ENCODE data around the gene SPIRE1. TPM values are rescaled to one million over a fixed set of nuclear protein-coding genes. Genes with fewer than 3 reads are reported as not detected.

Gene SPIRE1
- total RNA-seq, 1 experiment from 2014 or later: 15.2 TPM

DNA sequence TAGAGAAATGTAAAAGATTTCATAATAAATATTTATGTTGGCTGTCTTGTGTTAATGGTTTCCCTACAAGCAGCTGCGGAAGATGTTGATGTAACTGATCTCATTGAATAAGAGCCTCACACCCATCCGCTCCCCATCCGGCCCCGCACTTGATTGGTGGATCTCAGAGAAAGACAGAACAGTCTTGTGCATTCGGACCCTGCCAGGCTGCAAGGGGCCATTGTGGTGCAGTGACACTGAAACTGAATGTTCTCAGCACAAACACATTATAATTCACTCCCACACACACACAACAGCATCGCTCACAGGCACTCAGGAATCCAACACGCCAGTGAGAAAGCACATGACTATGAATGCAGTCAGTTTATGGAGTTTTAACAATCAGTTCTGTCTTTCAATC lies 202.4 kb downstream of the SPIRE1 start:
- Histone ChIP-seq H3K4me1 (no peaks in the 10 kb centered on the region), H3K36me3 (no peaks in the 10 kb centered on the region), H3K27me3 (no peaks in the 10 kb centered on the region), H3K9me3 (replicated peaks) (no peaks in the 10 kb centered on the region), H3K27ac (no peak overlapping the region), H3K4me3 (no peak overlapping the region)
- no peak for DNase-seq

DNA sequence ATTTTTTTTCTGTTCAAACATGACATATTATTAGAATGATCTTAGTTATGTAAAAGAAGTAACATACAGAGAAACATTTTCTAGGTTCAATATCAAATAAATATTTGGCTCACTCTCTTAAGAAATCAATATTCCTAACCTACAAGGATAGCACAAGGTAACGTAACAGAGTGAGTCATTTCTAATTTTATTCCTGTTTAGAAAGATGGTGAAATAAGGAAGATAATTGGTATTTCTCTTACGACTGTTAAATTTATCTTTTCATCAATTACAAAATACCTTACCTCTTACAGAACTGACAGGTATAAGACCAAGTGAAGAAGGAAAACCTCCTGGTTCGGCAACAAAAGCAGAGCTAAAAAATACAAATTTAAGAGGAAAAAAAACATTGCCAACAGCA lies 205.1 kb downstream of the SPIRE1 start:
- Histone ChIP-seq H3K4me1 (no peaks in the 10 kb centered on the region), H3K9me3 (replicated peaks) (no peaks in the 10 kb centered on the region), H3K4me3 (no peak overlapping the region), H3K27ac (no peak overlapping the region), H3K27me3 (no peaks in the 10 kb centered on the region), H3K36me3 (no peaks in the 10 kb centered on the region)
- DNase-seq: no peak

DNA sequence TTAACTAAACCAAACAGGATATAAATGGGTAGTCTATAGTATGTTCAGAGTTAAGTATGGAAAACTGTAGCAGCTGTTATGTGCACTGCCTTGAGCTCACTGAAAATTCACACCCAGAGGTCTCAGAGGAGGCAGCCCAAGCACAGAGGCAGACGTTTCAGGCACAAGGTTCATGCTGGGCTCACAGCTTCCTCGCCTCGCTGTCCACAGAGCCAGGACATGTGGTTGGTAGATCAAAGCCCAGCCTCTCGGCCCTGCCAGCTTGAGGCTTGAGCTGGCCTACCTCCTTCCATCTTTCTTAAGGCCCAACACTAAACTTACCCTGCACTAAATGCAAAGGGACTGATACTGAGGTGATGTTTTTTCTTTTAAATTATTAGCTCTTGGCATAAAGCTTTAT lies 206.5 kb downstream of the SPIRE1 start:
- no peak overlapping the region for H3K4me3 ChIP-seq
- no peaks in the 10 kb centered on the region for H3K27me3 ChIP-seq
- H3K9me3 ChIP-seq (replicated peaks): no peaks in the 10 kb centered on the region
- no peak for DNase-seq
- H3K36me3 ChIP-seq: no peaks in the 10 kb centered on the region
- no peaks in the 10 kb centered on the region for H3K4me1 ChIP-seq
- no peak overlapping the region for H3K27ac ChIP-seq

DNA sequence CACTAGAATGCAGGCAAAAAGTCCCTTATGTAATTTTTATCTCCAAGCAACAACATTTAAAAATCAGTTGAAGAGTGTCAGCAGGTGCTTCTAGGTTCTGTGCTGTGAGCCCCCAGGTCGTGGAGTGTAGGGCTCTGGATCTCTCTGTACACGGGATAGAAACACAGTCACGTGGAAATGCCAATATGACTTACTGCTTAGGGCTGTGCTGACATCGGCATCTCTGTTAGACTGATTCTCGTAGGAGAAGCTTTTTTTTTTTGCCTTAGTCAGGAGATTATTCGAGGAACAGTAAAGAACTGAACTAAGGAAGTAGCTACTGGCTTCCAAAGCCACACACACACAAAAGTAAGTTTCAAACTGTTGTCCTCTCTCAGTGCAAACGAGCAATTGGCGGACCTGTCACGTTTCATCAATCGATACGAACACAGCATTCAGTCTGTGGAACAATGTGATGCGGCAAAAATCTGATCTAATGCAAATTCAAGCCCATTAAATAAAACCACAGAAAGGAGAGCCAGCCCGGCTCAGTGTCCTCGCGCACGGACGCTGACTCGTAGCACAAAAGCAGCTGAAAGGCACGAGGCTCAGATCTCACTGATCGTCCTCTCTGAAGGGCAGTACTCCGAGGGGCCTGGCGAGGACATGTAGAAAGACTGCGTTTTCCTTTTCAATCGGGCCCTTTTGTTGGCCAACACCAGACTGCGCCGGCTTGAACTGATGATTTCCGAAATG lies 208.7 kb downstream of the SPIRE1 start:
- no peaks in the 10 kb centered on the region; the same call in 1 of the 2 replicates for H3K36me3 ChIP-seq
- no peaks in the 10 kb centered on the region for H3K9me3 ChIP-seq (replicated peaks)
- H3K27ac ChIP-seq: no peak overlapping the region
- H3K4me3 ChIP-seq: no peak overlapping the region
- no peaks in the 10 kb centered on the region for H3K27me3 ChIP-seq
- DNase-seq: no peak
- no peaks in the 10 kb centered on the region for H3K4me1 ChIP-seq

DNA sequence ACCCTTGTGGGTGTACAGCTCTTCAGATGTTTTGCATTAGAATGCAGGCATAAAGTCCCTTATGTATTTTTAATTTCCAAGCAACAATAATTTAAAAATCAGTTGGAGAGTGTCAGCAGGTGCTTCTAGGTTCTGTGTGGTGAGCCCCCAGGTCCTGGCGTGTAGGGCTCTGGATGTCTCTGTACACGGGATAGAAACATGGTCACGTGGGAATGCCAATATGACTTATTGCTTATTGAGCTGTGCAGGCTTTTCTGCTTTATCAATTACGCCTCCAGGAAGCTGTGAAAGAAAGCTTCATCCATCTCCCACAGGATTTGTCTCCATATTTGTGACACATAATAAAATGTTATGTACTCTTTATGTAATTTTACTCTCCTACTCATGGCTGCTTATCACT lies 212.4 kb downstream of the SPIRE1 start:
- H3K27ac ChIP-seq: no peak overlapping the region
- no peaks in the 10 kb centered on the region for H3K9me3 ChIP-seq (replicated peaks)
- H3K27me3 ChIP-seq: no peaks in the 10 kb centered on the region
- H3K4me1 ChIP-seq: no peaks in the 10 kb centered on the region
- no peak overlapping the region for H3K4me3 ChIP-seq
- H3K36me3 ChIP-seq: no peaks in the 10 kb centered on the region; the same call in 1 of the 2 replicates
- no peak for DNase-seq

DNA sequence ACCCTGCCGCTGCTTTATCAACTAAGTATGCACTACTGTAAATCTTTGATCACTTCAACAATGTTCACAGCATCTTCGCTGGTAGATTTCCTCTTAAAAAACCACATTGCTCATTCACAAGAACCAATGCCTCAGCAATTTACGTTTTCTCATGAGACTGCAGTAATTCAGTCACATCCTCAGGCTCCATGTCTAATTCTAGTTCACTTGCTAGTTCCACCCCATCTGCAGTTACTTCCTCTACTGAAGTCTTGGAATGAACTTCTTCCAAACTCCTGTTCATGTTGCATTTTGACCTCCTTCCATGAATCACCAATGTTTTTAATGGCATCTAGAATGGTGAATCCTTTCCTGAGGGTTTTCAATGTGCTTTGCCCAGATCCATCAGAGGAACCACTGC lies 214.4 kb downstream of the SPIRE1 start:
- Histone ChIP-seq H3K36me3 (no peaks in the 10 kb centered on the region; the same call in 1 of the 2 replicates), H3K27ac (no peak overlapping the region), H3K9me3 (replicated peaks) (no peaks in the 10 kb centered on the region), H3K4me3 (no peak overlapping the region), H3K27me3 (no peaks in the 10 kb centered on the region), H3K4me1 (no peaks in the 10 kb centered on the region)
- no peak for DNase-seq

DNA sequence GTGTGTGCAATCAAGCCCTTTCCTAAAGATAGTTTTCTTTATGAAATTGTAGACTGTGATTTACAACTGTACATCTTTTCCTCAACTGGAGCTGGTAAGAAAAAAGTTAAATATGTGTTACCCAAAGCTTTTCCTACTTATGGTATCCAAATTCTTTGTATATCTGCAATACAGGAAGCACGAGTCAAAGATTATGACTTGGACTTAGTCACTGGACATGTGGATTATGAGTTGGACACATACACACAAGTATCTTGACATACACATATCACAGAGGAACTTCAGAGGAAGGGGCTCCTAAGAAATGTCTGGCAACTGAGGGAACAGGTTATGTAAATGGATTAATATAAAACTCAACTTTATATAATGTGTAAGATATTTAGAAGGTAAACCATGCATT lies 215.0 kb downstream of the SPIRE1 start:
- DNase-seq: no peak
- Histone ChIP-seq H3K27me3 (no peaks in the 10 kb centered on the region), H3K9me3 (replicated peaks) (no peaks in the 10 kb centered on the region), H3K4me1 (no peaks in the 10 kb centered on the region), H3K4me3 (no peak overlapping the region), H3K27ac (no peak overlapping the region), H3K36me3 (no peaks in the 10 kb centered on the region; the same call in 1 of the 2 replicates)

DNA sequence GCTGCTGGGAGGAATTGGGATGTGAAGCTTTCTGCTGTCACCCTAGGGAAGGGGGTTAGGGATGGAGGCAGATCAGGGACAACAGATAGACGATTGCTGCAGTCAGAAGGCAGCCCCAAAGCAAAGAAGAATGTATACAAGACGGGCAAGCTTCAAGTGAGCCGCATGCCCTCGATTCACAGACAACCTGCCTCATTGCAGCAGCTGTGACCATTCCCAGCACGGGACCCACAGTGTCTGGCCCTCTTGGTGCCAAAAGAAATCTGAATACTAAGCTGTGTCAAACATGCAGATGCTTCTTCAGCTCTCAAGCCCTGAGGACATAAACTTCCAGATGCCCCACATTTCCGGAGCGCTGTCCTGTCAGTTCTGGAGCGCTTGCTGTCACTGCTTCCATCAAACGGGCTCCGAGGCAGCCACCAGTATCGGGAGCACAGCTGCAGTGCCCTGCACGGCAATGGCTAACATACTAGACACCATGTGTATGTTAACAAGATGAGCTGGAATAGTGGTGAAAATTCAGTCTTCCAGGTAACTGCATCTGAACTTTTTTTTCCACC lies 216.4 kb downstream of the SPIRE1 start:
- Histone ChIP-seq H3K27ac (no peak overlapping the region), H3K27me3 (no peaks in the 10 kb centered on the region), H3K4me3 (no peak overlapping the region), H3K36me3 (no peaks in the 10 kb centered on the region; the same call in 1 of the 2 replicates), H3K9me3 (replicated peaks) (no peaks in the 10 kb centered on the region), H3K4me1 (no peaks in the 10 kb centered on the region)
- no peak for DNase-seq

DNA sequence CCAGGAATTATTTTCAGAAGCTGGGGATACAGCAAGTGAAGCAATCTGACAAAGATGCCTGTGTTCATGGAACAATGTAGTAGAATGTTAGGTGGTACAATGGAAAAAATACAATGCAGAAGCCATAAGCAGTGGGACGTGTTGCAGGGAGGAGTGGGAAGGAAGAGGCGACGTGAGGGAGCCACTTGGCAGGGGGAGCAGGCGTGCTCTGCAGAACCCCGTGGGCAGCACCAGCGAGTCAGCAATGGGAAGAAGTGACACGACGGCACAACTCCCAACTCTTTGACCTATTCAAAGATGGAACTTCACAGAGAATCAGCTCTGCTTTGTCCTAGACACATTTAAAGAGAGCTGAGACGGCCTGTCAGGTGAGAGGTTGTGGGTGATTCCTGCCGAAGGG lies 219.7 kb downstream of the SPIRE1 start:
- H3K4me3 ChIP-seq: no peak overlapping the region
- no peaks in the 10 kb centered on the region for H3K4me1 ChIP-seq
- no peaks in the 10 kb centered on the region for H3K27me3 ChIP-seq
- H3K27ac ChIP-seq: no peak overlapping the region
- H3K36me3 ChIP-seq: no peaks in the 10 kb centered on the region
- H3K9me3 ChIP-seq (replicated peaks): no peaks in the 10 kb centered on the region
- no peak for DNase-seq

DNA sequence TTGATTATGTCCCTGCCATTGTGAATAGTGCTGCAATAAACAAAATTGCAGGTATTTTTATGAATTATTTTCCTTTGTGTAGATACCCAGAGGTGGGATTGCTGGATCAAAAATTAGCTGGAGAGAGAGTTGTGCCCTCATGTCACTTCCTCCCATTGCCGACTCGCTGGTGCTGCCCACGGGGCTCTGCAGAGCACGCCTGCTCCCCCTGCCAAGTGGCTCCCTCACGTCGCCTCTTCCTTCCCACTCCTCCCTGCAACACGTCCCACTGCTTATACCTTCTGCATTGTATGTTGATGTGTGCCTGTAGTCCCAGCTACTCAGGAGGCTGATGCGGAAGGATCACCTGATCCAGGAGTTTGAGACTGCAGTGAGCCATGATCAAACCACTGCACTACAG lies 222.0 kb downstream of the SPIRE1 start:
- H3K4me3 ChIP-seq: no peak overlapping the region
- H3K4me1 ChIP-seq: no peaks in the 10 kb centered on the region
- DNase-seq: no peak
- no peak overlapping the region for H3K27ac ChIP-seq
- H3K9me3 ChIP-seq (replicated peaks): no peaks in the 10 kb centered on the region
- H3K27me3 ChIP-seq: no peaks in the 10 kb centered on the region
- H3K36me3 ChIP-seq: no peaks in the 10 kb centered on the region

DNA sequence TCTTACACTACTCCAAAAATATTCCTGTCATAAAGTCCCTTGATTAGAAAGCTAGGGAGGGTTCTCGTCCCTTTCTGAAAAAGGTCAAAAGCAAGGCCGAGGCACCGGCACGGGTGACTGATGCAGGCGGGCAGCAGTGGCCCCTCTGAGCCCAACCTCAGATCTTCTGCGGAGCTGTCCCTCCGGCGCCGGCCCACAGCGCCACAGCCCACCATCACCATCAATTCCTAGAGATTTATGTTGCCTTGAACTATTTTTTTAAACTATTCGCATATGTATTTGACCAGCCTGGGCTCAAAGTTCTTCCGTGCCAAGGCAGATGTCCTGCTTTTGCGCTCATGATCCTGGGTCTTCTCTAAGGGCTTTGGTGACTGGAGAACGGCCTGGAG lies 223.4 kb downstream of the SPIRE1 start:
- no peaks in the 10 kb centered on the region for H3K4me1 ChIP-seq
- no peak for DNase-seq
- no peaks in the 10 kb centered on the region for H3K27me3 ChIP-seq
- H3K27ac ChIP-seq: no peak overlapping the region
- no peaks in the 10 kb centered on the region for H3K36me3 ChIP-seq
- H3K9me3 ChIP-seq (replicated peaks): no peaks in the 10 kb centered on the region
- no peak overlapping the region for H3K4me3 ChIP-seq

DNA sequence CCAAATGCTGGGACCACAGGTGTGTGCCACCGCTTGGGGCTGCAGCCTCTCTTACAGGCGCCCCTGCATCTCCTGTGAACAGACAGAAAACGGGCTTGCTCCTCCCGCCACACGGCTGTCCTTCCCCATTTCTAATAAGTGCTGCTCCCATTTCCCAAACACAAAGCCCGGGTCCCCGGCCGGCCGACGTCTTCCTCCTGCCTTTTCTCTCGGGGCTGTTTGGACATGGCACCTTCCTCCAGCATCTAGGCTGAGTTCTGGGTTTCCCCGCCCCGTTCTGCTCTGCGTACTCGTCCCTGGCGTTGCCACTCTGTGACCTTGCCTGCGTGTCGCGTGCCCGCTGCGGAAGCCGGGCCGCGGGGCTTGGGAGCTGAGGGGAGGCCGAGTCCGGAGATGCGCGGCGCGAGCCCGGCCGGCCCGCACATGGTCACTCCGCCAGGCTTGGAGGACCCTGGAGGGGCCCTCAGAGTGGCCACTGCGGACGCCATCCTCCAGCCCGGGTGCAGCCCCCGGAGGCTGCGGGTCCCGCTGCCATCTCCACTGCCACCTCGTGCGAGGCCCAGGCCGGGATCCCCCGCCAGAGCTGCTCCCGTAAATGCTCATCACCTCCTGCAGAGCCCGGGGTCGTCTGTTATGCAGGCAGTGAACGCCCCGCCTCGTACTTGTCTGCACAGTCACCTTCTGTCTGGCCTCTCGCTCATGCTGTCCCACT lies 223.9 kb downstream of the SPIRE1 start:
- Histone ChIP-seq H3K4me1 (no peaks in the 10 kb centered on the region), H3K4me3 (no peak overlapping the region), H3K9me3 (replicated peaks) (no peaks in the 10 kb centered on the region), H3K27me3 (no peaks in the 10 kb centered on the region), H3K27ac (no peak overlapping the region), H3K36me3 (no peaks in the 10 kb centered on the region)
- DNase-seq: no peak

DNA sequence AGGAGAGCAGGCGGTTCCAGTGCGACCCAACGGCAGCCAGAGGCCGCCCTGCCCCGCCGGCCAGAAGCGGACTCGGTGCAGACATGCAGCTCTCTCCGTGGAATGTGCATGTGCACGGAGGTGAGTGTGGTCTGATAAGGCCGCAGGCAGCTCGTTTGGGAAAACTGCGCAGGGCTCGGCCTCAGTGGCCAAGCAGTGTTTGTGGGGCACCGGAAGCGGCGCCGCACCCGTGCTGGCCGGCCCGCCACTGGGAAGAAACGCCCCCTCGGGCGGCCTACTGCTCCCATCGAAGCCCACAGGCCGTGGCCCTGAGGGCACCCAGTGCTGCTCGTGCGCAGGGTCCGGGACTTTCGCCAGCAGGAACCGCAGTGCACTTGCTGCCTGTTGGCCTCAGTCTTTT lies 225.0 kb downstream of the SPIRE1 start:
- no peak for DNase-seq
- H3K27me3 ChIP-seq: no peaks in the 10 kb centered on the region
- H3K36me3 ChIP-seq: no peaks in the 10 kb centered on the region
- H3K4me3 ChIP-seq: no peak overlapping the region
- no peaks in the 10 kb centered on the region for H3K4me1 ChIP-seq
- H3K27ac ChIP-seq: no peak overlapping the region
- H3K9me3 ChIP-seq (replicated peaks): no peaks in the 10 kb centered on the region

DNA sequence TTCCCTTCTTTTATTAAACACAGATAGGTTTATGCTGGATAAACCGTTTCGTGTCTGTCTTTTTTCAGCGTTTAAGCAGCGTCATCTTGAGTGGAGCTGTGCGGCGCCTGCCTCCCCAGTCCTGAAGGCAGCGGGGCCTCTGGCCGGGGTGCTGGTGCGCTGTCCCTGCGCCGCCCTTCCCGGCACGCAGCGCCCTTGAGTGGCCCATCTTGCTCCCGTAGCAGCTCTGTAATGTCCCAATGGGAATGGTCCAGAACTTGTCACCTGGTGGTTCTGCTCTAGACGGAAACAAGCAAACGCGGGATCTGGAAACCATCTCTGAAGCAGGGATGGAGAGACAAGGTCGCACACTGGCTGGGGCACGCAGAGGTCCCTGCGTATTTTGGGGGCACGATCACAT lies 225.7 kb downstream of the SPIRE1 start:
- no peaks in the 10 kb centered on the region for H3K4me1 ChIP-seq
- H3K36me3 ChIP-seq: peaks cover 2% of the 10 kb centered on the region; the same call in 1 of the 2 replicates
- no peak for DNase-seq
- no peaks in the 10 kb centered on the region for H3K27me3 ChIP-seq
- H3K4me3 ChIP-seq: no peak overlapping the region
- no peak overlapping the region for H3K27ac ChIP-seq
- H3K9me3 ChIP-seq (replicated peaks): no peaks in the 10 kb centered on the region

DNA sequence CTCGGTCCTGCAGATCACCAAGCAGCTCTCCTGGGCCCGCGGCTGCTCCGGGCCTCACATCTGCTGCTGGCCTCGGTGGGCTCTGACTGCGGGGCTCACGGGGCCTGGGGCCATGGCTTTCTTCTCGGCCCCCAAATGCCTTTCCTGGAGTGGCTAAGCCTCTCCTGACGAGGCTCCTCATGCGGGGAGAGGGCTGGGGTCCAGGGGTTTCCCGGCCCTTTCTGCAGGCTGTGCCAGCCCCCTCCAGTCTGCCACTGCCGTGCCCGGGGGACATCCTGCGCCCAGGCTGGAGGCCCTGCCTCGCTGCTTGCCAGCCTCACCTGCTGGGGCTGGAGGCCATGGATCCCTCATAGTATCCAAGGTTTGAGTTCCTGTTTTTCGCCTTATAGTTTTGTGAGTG lies 226.3 kb downstream of the SPIRE1 start:
- peaks cover 5% of the 10 kb centered on the region; the same call in 1 of the 2 replicates for H3K36me3 ChIP-seq
- no peaks in the 10 kb centered on the region for H3K27me3 ChIP-seq
- H3K9me3 ChIP-seq (replicated peaks): no peaks in the 10 kb centered on the region
- H3K4me3 ChIP-seq: no peak overlapping the region
- DNase-seq: no peak
- no peak overlapping the region for H3K27ac ChIP-seq
- H3K4me1 ChIP-seq: no peaks in the 10 kb centered on the region

Measured in SJCRH30 (cell line).